Fibroblast of the aortic adventitia (primary cell): ENCODE data around the gene ITGB8. TPM values are rescaled to one million over a fixed set of nuclear protein-coding genes. Genes with fewer than 3 reads are reported as not detected.

Experiments used
- DNase-seq: peaks from one replicate; pipeline ENCODE4 v3.0.0-alpha.2; 2010; ENCODE audit warnings: low read depth
- H3K4me3 ChIP-seq: 2 replicates; pipeline ENCODE4 v1.5.1; 2011; ENCODE audit warnings: low read depth, mild to moderate bottlenecking, control low read depth, low read length, moderate library complexity
- CTCF ChIP-seq: IDR thresholded peaks from 2 replicates; pipeline ENCODE4 v1.5.1; 2011; ENCODE audit warnings: mild to moderate bottlenecking, low read length, control low read depth, inconsistent platforms; ENCODE audit not compliant: insufficient read depth
- total RNA-seq: library from RNA; depleted of rRNA; stranded (reverse); fragments of >200 nt; gene quantifications from 2 replicates; pipeline ENCODE4 v1.2.3, GENCODE V29; 2012; ENCODE audit warnings: low replicate concordance

Gene ITGB8
- total RNA-seq, 1 donor: 79.2 TPM

- no peak overlapping the region for H3K4me3 ChIP-seq
- TF ChIP-seq CTCF: no peak
- no peak for DNase-seq
These were observed 24.2 kb downstream of the ITGB8 start for GRCh38 chr7:20354610-20355528.

GRCh38 chr7:20358106-20358505, 27.4 kb downstream of the ITGB8 start:
- DNase-seq: no peak
- TF ChIP-seq CTCF: no peak
- H3K4me3 ChIP-seq: no peak overlapping the region

GRCh38 chr7:20358762-20359282, 28.1 kb downstream of the ITGB8 start:
- no peak for DNase-seq
- no peak for TF ChIP-seq CTCF

GRCh38 chr7:20359341-20359963, 28.8 kb downstream of the ITGB8 start:
- TF ChIP-seq CTCF: no peak
- peak; percentile 42 for DNase-seq
- no peak overlapping the region for H3K4me3 ChIP-seq

More at GRCh38 chr7:20358762-20359282, 28.1 kb downstream of the ITGB8 start:
- H3K4me3 ChIP-seq: no peak overlapping the region

GRCh38 chr7:20362574-20363253, 32.0 kb downstream of the ITGB8 start:
- no peak for TF ChIP-seq CTCF
- no peak overlapping the region for H3K4me3 ChIP-seq
- no peak for DNase-seq

- no peak for TF ChIP-seq CTCF
- peak; percentile 34 for DNase-seq
These were observed 34.0 kb downstream of the ITGB8 start for GRCh38 chr7:20364571-20365196.

More at GRCh38 chr7:20364571-20365196, 34.0 kb downstream of the ITGB8 start:
- no peak overlapping the region for H3K4me3 ChIP-seq
